ENCODE data around the gene SIAH3.

DNA sequence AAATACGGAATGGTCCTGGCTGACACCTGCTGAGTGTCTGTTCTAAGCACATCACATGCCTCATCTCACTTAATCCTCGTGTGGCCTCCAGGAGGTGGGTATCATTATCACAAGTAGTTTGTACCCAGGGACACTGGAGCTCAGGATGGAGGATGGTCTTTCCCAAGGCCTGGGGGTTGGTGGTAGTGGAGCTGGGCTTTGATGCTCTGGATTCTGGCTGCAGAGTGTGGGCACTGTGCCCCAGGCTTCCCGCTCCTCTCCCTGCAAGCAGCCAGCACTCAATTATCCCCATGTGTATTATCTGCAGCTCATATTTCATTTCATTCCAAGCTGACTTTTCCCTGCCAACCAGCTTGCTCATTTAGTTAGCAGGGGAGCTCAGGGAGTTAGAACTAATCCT, 52.1 kb downstream of the SIAH3 start:
- TF ChIP-seq, protein P1, sequence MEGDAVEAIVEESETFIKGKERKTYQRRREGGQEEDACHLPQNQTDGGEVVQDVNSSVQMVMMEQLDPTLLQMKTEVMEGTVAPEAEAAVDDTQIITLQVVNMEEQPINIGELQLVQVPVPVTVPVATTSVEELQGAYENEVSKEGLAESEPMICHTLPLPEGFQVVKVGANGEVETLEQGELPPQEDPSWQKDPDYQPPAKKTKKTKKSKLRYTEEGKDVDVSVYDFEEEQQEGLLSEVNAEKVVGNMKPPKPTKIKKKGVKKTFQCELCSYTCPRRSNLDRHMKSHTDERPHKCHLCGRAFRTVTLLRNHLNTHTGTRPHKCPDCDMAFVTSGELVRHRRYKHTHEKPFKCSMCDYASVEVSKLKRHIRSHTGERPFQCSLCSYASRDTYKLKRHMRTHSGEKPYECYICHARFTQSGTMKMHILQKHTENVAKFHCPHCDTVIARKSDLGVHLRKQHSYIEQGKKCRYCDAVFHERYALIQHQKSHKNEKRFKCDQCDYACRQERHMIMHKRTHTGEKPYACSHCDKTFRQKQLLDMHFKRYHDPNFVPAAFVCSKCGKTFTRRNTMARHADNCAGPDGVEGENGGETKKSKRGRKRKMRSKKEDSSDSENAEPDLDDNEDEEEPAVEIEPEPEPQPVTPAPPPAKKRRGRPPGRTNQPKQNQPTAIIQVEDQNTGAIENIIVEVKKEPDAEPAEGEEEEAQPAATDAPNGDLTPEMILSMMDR (IDR thresholded peaks at IDR 0.05): no peak
- no peak for TF ChIP-seq POLR2A (IDR thresholded peaks at IDR 0.05)

Measured in sigmoid colon (tissue), 3 donors.